Heart right ventricle (tissue), 16 donors: ENCODE measurements around the gene PTGR1. TPM values are rescaled to one million over a fixed set of nuclear protein-coding genes. Genes with fewer than 3 reads are reported as not detected.
"Not testable (repeated sequence)": the region's sequence is repeated elsewhere in the genome, so short reads cannot be mapped to it uniquely, and the experiment has no call there.

Experiments used
- ATAC-seq, 8 donors: fragments of 200-7000 bp; cut with Tn5 transposase; one replicate each; pipeline ENCODE4 v1.9.1; 2020; ENCODE audit warnings: mild to moderate bottlenecking in 8 of 8, moderate library complexity in 8 of 8, moderate number of reproducible peaks in 1 of 8
- DNase-seq, 2 donors: peaks; one replicate each; pipeline ENCODE4 v3.0.0-alpha.2; 2020
- H3K27ac ChIP-seq, 10 donors: fragments of 200-600 bp; sonication (generic) in 2 of 10; one replicate each; pipeline versions ENCODE4 v1.5.0 to v1.8.0; 2020 to 2022; ENCODE audit warnings: mild to moderate bottlenecking in 3 of 10
- H3K27me3 ChIP-seq, 7 donors: fragments of 200-600 bp; one replicate each; pipeline ENCODE4 v1.8.0; 2021 to 2022; ENCODE audit warnings: mild to moderate bottlenecking in 2 of 7
- H3K36me3 ChIP-seq, 9 donors: fragments of 200-600 bp; sonication (generic) in 1 of 9; one replicate each; pipeline versions ENCODE4 v1.5.0 to v1.8.0; 2020 to 2022; ENCODE audit warnings: mild to moderate bottlenecking in 2 of 9
- H3K4me1 ChIP-seq, 9 donors: fragments of 200-600 bp; sonication (generic) in 1 of 9; one replicate each; pipeline versions ENCODE4 v1.5.0 to v1.8.0; 2020 to 2022; ENCODE audit warnings: mild to moderate bottlenecking in 4 of 9
- H3K4me3 ChIP-seq, 10 donors: fragments of 200-600 bp; sonication (generic) in 2 of 10; one replicate each; pipeline versions ENCODE4 v1.5.0 to v1.8.0; 2020 to 2022; ENCODE audit warnings: mild to moderate bottlenecking in 7 of 10, moderate library complexity in 2 of 10
- H3K9me3 ChIP-seq, 11 donors: fragments of 200-600 bp in 10 of 11; sonication (generic) in 2 of 11; one replicate each; pipeline versions ENCODE4 v1.5.0 to v1.8.0; 2013 to 2022; ENCODE audit warnings: mild to moderate bottlenecking in 2 of 11, control low read depth in 1 of 11, moderate library complexity in 1 of 11
- CTCF ChIP-seq, 9 donors: fragments of 200-600 bp; sonication (generic) in 2 of 9; IDR thresholded peaks; one replicate each; pipeline versions ENCODE4 v1.5.0 to v1.8.0; 2021 to 2022; ENCODE audit warnings: antibody characterized with exemption in 9 of 9, mild to moderate bottlenecking in 5 of 9, moderate library complexity in 1 of 9
- WGBS, 2 donors: extraction: QIAGEN DNeasy Blood & Tissue Kit; methylation state at CpG; one replicate each; pipeline ENCODE4 v1.1.7; 2013; ENCODE audit warnings: inconsistent platforms in 1 of 2; 5-methylcytosine and 5-hydroxymethylcytosine counted together
- intact Hi-C, 10 donors: fragments of 100-400 bp; cut with DNase I; formaldehyde crosslinking; loops; one replicate each; pipeline versions ENCODE4 v1.11.1 to v1.14.2; 2022
- polyA plus RNA-seq, 2 donors: library from polyadenylated mRNA; stranded (reverse); fragments of 200-250 nt; gene quantifications; one replicate each; pipeline ENCODE4 v1.2.3, GENCODE V29; 2013
- total RNA-seq, 10 donors: library from RNA; stranded (reverse); fragmentation: NEBNext Ultra II Directional in 3 of 10; extraction: Animal tissue kit (Norgen Biotek cat#: 25700) in 3 of 10; gene quantifications; one replicate each; pipeline versions ENCODE4 v1.2.1 to v1.2.4, GENCODE V29; 2021 to 2023
- donor health status: Arrhythmogenic right ventricular cardiomyopathy.
- donor health status: ischemic (EF 13 %, LVEDD 7.1; RV severe dilation, severe dysfunction).
- donor health status: healthy with polysubstance abuse.
- donor health status: DM: no; HTN: yes; CAD: no.
- donor health status: DM: no; HTN: no; CAD: no.
- donor health status: ischemic (EF 25% LVEDD 6.9; RV normal size, moderate dysfunction).
- donor health status: ischemic (EF 25% LVEDD 5.7; RV mildly dilated, moderate dysfunction).
- donor health status: healthy.
- donor health status: DM: yes; HTN: yes; CAD: no.
- donor health status: Ischemic cardiomyopathy.
- donor health status: ischemic (EF 35%, LVEDD 5.7; RV mildly dilated, moderate dysfunction).
- donor health status: nonischemic (EF 11% LVEDD 7.7; RV severe dilation, severe dysfunction).
- donor health status: DM: yes; HTN: yes; CAD: no.
- donor health status: PGD.
- donor health status: ischemic (EF 29% LVEDD 5.4; RV normal size, mild dysfunction).
- donor health status: nonischemic (EF 23%, LVEDD 6.1; RV moderate dilation, normal function).

PTGR1 gene
- total and polyA plus RNA-seq, 12 donors: 10.4 to 55.8 (median 42.7) TPM

- ATAC-seq: peak in 1 of 8 donors; percentile 33
- Histone ChIP-seq H3K4me3 (no peak overlapping the region), H3K27me3 (no peaks in the 10 kb centered on the region), H3K9me3 (peaks cover 0 to 42% (median 5%) of the 10 kb centered on the region in 11 donors), H3K4me1 (no peaks in the 10 kb centered on the region), H3K27ac (no peak overlapping the region), H3K36me3 (peaks cover 0 to 41% (median 18%) of the 10 kb centered on the region in 9 donors)
- 90 to 92% methylated on average over 7 of the region's 7 CpGs for WGBS, 2 donors
- no peak for TF ChIP-seq CTCF (IDR thresholded peaks at IDR 0.05)
- DNase-seq: no peak
- intact Hi-C loops: loop anchor here in 1 of 10 donors (10.0 kb wide), 1 partner anchor 54 kb away; no protein-coding TSS in a partner anchor
Measured at GRCh38 chr9:111559000-111559610, 40.3 kb downstream of the PTGR1 start.

- Histone ChIP-seq H3K9me3 (peaks cover 0 to 79% (median 15%) of the 10 kb centered on the region in 11 donors), H3K36me3 (peaks cover 0 to 44% (median 6%) of the 10 kb centered on the region in 9 donors)
- H3K27ac ChIP-seq, DNase-seq, ATAC-seq, H3K4me1 ChIP-seq, H3K27me3 ChIP-seq, H3K4me3 ChIP-seq: not testable (repeated sequence)
- intact Hi-C loops: loop anchor here in 1 of 10 donors (10.0 kb wide), 1 partner anchor 51 kb away; no protein-coding TSS in a partner anchor
- WGBS, 2 donors: 92 to 94% methylated on average over 2 of the region's 2 CpGs
Measured at GRCh38 chr9:111555425-111555824, 44.0 kb downstream of the PTGR1 start.

GRCh38 chr9:111548623-111549022, 50.8 kb downstream of the PTGR1 start:
- H3K36me3 ChIP-seq: peaks cover 0 to 98% (median 13%) of the 10 kb centered on the region in 9 donors

GRCh38 chr9:111542497-111543254, 56.8 kb downstream of the PTGR1 start:
- WGBS, 2 donors: 95 to 96% methylated on average over 11 of the region's 11 CpGs
- Histone ChIP-seq H3K9me3 (peaks cover 6 to 100% (median 96%) of the 10 kb centered on the region in 11 donors), H3K4me1 (no peaks in the 10 kb centered on the region), H3K27me3 (no peaks in the 10 kb centered on the region), H3K36me3 (peaks cover 0 to 98% (median 49%) of the 10 kb centered on the region in 9 donors), H3K27ac (no peak overlapping the region), H3K4me3 (no peak overlapping the region)
- intact Hi-C loops: no loop called here
- no peak for ATAC-seq
- no peak for DNase-seq
- no peak for TF ChIP-seq CTCF (IDR thresholded peaks at IDR 0.05)

More at GRCh38 chr9:111548623-111549022, 50.8 kb downstream of the PTGR1 start:
- no peak for TF ChIP-seq CTCF (IDR thresholded peaks at IDR 0.05)
- Histone ChIP-seq H3K27ac (no peak overlapping the region), H3K4me1 (no peaks in the 10 kb centered on the region), H3K27me3 (no peaks in the 10 kb centered on the region), H3K9me3 (peaks cover 3 to 100% (median 81%) of the 10 kb centered on the region in 11 donors), H3K4me3 (no peak overlapping the region)
- DNase-seq: no peak
- ATAC-seq: no peak
- intact Hi-C loops: no loop called here
- 95 to 99% methylated on average over 2 of the region's 2 CpGs for WGBS, 2 donors
